Retina (tissue), 1 donor: ENCODE data around the gene PTPN6.

Experiments
- DNase-seq: peaks from one replicate; pipeline ENCODE4 v3.0.0-alpha.2; 2016

The PTPN6 gene

DNA sequence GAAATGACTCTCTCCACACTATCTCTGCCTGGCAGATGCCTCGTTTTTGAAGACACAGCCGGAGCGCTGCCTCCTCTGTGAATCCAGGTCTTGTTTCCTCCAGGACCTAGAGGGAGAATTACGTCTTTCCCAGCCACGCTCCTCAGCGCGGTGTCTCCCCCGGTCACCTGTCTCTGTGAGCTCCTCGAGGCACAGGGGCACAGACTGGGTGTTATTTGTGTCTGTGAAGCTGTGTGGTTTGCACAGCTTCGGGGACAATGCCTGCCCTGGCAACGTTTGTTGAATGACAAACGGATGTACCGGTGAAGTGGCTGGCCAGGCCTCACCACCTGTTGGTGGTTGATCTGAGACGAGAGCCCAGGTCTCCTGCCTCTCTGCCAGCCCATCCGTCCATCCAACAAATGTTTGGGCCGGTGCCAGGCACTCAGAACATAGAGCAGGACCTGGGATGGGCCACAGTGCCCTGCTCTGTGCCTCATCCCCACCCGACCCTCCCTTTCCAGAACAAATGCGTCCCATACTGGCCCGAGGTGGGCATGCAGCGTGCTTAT is 6.1 kb downstream of the PTPN6 start:
- DNase-seq: no peak

- DNase-seq: no peak
Measured at GRCh38 chr12:6957741-6958608, 6.8 kb downstream of the PTPN6 start.

DNA sequence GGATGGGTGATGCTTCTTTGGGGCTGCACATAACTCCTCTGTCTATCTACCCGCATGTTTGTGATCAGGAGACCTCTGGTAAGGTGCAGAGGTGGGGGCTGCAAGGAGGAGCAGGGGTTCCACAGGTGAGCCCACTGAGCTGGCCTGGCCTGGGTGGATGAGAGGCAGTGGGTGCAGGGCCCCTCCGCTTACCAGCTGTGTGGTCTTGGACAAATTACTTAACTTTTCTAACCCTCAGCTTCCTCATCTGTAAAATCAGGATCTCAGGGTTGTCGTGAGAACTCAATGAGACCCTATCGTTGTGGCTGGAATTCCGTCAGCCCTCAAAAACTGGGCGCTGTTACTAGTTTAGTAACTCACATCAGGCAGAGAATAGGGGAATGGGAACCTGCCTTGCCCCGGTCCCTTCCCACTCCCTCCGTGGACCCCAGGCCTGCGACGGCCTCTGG is 7.5 kb downstream of the PTPN6 start:
- DNase-seq: no peak

DNA sequence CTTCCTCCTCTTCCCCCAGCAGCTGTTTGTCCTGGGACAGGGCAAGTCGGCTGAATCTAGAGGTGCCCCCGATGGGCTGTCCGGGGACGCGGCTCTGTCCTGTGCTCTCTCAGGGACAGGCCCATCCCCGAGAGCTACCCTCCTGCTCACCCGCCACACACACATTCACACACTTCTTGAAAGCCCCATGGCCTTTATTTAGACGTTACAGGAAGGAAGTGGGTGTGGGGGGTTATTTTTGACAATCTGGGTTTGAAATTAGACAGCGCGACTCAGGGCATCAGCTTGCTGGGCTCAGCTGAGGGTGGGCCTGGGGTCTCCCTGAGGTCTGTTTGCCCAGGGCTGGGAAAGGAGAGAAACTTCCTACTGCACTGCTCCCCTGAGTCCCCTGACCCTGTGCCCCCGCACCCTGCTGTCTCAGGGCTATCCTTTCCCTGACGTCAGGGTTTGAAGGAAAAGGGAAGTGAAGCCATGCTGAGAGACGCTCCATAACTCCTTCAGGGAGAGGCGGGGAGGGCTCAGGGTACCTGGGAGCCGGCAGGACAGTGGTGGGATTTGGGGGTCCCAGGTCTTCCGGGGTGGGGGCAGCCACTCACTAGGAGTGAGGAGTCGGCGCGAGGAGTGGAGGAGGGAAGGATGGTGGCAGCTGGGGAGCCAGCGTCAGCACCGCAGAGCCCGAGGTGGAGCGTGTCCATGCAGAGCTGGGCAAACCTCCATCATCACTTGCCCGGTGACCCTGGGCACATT is 8.1 kb downstream of the PTPN6 start:
- no peak for DNase-seq

GRCh38 chr12:6959805-6960592 is 8.8 kb downstream of the PTPN6 start:
- no peak for DNase-seq

DNA sequence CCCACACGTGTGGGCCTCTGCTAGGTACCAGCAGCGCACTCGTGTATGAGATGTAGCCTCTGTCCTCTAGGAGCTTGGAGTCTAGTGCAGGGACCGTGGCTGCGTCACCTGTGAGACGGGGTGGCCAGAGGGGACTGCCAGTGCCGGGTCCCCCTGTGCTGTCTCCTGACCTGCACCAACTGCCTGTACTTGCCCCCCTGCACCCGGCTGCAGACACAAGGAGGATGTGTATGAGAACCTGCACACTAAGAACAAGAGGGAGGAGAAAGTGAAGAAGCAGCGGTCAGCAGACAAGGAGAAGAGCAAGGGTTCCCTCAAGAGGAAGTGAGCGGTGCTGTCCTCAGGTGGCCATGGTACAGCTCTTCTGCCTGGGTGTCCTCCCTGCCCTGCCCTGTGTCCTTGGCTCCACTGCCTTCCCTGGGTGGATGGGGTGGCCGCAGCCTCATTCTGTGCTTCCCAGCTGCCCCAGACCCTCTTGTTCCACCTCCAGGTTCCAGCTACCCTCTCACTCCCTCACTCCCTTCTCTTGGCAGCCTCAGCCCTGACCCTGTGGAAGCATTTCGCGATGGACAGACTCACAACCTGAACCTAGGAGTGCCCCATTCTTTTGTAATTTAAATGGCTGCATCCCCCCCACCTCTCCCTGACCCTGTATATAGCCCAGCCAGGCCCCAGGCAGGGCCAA is 9.6 kb downstream of the PTPN6 start:
- DNase-seq: no peak

DNA sequence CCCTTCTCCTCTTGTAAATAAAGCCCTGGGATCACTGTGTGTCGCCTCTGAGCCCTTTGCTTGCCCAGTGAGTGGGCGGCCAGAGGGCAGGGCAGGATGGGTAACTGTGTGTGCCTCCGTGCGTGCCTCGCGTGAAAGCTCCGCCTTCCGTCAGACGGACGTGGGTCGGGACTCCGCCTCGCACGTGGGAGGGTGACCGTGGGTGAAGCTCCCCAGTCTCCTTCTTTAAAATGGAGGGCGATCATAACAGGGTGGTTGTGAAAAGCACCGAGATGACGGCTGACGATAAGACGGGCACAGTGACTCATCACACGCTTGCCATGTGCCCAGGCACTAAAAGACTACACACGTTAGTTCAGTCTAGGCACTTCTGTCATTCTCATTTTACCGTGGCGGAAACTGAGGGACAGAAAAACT is 10.1 kb downstream of the PTPN6 start:
- DNase-seq: no peak

- peak; percentile 80 for DNase-seq
Measured at GRCh38 chr12:6961695-6962284, 10.6 kb downstream of the PTPN6 start.

- no peak for DNase-seq
Measured at GRCh38 chr12:6962285-6963015, 11.3 kb downstream of the PTPN6 start.

DNA sequence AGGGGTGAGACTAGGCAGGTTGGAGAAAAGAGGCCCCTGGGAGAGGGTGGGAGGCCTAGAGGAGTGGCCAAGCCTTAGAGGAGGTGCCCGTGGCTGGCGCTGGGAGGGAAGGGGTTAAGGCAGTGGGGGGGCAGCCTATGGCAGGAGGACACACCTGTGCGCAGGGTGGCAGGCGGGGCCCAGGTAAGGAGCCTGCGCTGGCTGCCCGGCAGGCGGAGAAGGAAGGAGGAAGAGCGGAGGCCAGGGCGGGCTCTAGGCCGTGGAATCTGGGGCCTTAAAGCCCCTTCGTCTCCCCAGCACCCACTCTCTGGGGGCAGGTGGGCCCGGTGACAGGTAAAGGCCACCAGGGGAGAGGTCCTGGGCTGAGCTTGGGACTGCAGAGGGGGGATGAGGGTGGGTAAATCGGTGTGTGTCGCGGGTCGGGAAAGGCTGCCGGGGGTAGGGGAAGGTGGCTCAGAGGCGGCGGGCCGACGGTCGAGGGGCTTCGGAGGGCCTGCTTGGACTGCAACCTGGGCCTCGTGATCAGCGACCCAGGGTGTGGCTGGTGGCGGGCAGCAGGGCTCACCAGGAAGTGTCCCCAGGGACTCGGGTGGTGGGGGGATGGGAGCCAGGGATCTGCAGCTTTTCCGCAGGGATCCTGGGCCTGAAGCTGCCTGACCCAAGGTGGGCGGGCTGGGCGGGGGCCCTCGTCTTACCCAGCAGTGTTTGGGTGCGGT is 12.0 kb downstream of the PTPN6 start:
- no peak for DNase-seq

DNA sequence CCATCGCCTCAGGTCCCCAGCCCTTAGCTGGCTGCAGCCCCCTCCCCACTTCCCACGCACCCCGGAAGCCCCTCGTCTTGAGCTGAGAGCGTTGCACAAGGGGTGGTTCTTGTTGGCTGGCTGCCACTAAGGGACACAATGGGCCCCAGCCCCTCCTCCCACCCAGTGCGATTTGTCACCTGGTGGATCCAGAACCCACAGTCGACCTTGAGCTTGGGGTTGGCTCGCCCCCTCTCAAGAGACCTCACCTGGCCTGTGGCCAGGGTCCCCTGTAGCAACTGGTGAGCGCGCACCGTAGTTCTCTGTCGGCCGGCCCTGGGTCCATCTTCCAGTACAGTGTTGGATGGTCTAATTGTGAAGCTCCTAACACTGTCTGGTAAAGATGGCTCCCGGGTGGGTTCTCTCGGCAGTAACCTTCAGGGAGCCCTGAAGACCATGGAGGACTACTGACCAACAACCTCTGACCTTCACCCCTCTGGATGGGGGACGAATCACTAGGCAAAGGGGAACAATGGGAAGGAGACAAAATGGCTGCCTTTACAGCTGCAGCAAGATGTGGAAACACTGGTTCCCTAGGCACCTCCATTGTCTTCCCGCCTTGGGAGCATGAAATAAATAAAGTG is 12.7 kb downstream of the PTPN6 start:
- no peak for DNase-seq

GRCh38 chr12:6964605-6965025 is 13.5 kb downstream of the PTPN6 start:
- DNase-seq: no peak

DNA sequence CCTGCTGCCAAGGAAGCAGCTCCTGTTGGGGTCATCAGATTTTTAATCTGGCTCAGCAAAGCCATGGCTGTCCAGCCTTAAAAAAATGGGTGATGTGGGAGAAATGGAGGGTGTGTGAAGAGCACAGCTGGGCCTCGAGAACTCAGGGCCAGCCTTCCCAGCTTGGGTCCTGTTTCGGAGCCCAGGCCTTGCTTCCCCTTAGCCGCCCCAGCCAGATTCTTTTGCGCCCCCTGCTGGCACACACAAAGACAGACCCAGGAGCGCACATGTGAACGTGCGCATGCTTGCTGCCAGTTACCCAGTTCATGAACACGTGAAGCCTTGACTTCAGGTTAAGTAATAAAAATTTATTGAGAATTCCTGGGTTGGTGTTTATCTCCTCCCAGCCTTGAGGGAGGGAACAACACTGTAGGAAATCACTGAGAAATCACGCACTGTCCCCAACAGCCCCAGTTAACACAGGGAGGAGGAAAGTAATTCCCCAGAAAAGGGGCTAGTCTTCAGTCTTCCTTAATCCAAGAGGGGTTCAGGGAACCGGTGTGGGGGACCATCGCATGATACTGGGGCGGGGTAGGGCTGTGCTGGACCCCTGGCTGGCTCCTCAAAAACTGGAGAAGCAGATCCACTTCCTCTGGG is 14.0 kb downstream of the PTPN6 start:
- DNase-seq: peak; percentile 84

- no peak for DNase-seq
Measured at GRCh38 chr12:6965714-6966113, 14.6 kb downstream of the PTPN6 start.

GRCh38 chr12:6966351-6966750 is 15.2 kb downstream of the PTPN6 start:
- DNase-seq: no peak

GRCh38 chr12:6967651-6968100 is 16.5 kb downstream of the PTPN6 start:
- no peak for DNase-seq

DNA sequence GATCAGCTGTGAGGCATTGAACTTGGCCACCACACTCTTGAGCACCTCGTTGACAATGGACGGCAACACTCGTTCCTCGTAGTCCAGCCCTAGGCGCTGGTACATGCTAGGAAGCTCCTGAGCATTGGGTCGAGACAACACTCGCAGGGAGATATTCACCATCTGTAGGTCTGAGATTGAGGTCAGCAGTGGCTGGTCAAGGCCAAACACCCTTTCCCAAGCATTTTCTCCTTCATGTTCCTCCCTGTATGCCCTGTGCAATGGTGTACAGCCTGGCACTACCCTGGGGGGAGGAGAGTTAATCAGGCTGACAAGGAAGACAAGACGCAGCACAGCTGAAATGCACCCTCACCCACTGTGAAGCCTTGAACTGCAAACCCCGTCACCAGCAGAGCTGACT is 17.3 kb downstream of the PTPN6 start:
- no peak for DNase-seq

GRCh38 chr12:6970096-6970527 is 19.0 kb downstream of the PTPN6 start:
- no peak for DNase-seq

DNA sequence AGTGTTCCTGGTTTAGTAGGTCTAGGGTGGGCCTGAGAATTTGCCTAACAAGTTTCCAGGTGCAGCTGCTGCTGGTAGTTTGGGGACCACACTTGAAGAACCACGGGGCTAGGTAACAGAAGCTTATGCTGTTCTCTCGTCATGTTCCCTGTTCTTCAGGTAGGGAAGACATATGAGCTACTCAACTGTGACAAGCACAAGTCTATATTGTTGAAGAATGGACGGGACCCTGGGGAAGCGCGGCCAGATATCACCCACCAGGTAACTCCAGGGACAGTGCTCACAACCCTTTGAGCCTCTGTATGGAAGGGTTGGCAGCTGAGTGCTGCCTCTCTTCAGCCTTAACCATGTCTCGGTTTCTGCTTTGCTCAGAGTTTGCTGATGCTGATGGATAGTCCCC is 23.0 kb downstream of the PTPN6 start:
- DNase-seq: no peak
